Measurements from ENCODE around the gene SLC12A7.

GRCh38 chr5:1161108-1161832 is 49.4 kb upstream of the SLC12A7 start:
- TF ChIP-seq CTCF (conservative IDR thresholded peaks at IDR 0.05) (no peak), ZFX (IDR thresholded peaks at IDR 0.05) (no peak)
